ENCODE measurements around the gene ZNF638.
"Not testable (repeated sequence)": the region's sequence is repeated elsewhere in the genome, so short reads cannot be mapped to it uniquely, and the experiment has no call there.

Gene ZNF638

DNA sequence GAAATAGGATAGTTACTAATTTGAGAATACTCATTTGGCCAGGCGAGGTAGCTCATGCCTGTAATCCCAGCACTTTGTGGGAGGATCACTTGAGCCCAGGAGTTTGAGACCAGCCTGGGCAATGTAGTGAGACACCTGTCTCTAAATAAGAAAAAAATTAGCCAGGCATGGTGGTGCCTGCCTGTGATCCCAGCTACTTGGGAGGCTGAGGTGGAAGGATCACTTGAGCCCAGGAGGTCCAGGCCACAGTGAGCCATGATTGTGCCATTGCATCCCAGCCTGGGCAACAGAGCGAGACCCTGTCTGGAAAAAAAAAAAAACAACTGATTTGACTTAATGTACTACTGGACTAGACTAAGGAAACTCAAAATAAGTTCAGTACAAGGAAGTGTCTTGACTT lies 32.7 kb upstream of the ZNF638 start:
- no peak overlapping the region for H3K4me3 ChIP-seq (ENCODE audit: insufficient read length, low read depth)
- TF ChIP-seq ZNF274 (IDR thresholded peaks at IDR 0.05; ENCODE audit: low read depth, low read length) (no peak), YY1 (IDR thresholded peaks at IDR 0.05; ENCODE audit: insufficient read depth, insufficient read length) (no peak), SUZ12 (IDR thresholded peaks at IDR 0.05; ENCODE audit: extremely low read depth, insufficient read depth, insufficient read length) (no peak)
- no peaks in the 10 kb centered on the region for H3K9me3 ChIP-seq (ENCODE audit: insufficient read depth, low read length)
- H3K36me3 ChIP-seq (ENCODE audit: insufficient read depth, insufficient read length, low read length): no peaks in the 10 kb centered on the region
- no peaks in the 10 kb centered on the region for H3K27me3 ChIP-seq (ENCODE audit: insufficient read depth, insufficient read length)
- no peak for DNase-seq (ENCODE audit: low read depth, low spot score)
- H3K9ac ChIP-seq (ENCODE audit: insufficient read length, low read depth): no peak overlapping the region
- no peaks in the 10 kb centered on the region for H3K4me1 ChIP-seq (ENCODE audit: insufficient read depth, insufficient read length)

DNA sequence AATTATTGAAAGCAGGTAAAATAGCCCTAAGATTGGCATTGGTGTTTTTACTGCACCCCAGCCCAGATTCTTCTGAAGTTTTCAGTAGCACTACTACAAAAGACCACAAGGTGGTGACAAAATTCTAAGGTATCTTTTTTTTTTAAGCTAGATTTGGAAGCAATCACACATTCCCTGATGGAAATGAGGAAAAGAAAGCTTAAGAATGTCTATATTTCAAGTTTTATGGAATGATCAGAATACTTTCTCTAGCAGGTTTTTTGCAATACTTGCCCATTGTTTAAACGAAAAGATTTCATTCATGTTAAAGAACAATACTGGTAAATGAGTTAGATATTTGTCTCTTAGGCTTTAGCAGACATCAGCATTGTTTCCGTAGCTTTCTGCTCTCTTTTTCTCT lies 32.1 kb upstream of the ZNF638 start:
- H3K4me3 ChIP-seq (ENCODE audit: insufficient read length, low read depth): no peak overlapping the region
- H3K4me1 ChIP-seq (ENCODE audit: insufficient read depth, insufficient read length): no peaks in the 10 kb centered on the region
- H3K27me3 ChIP-seq (ENCODE audit: insufficient read depth, insufficient read length): no peaks in the 10 kb centered on the region
- H3K9me3 ChIP-seq (ENCODE audit: insufficient read depth, low read length): no peaks in the 10 kb centered on the region
- TF ChIP-seq YY1 (IDR thresholded peaks at IDR 0.05; ENCODE audit: insufficient read depth, insufficient read length) (no peak), SUZ12 (IDR thresholded peaks at IDR 0.05; ENCODE audit: extremely low read depth, insufficient read depth, insufficient read length) (no peak), ZNF274 (IDR thresholded peaks at IDR 0.05; ENCODE audit: low read depth, low read length) (no peak)
- no peak overlapping the region for H3K9ac ChIP-seq (ENCODE audit: insufficient read length, low read depth)
- no peaks in the 10 kb centered on the region for H3K36me3 ChIP-seq (ENCODE audit: insufficient read depth, insufficient read length, low read length)
- DNase-seq (ENCODE audit: low read depth, low spot score): no peak

GRCh38 chr2:71303849-71304248 lies 27.7 kb upstream of the ZNF638 start:
- no peak overlapping the region for H3K9ac ChIP-seq (ENCODE audit: insufficient read length, low read depth)
- H3K36me3 ChIP-seq (ENCODE audit: insufficient read depth, insufficient read length, low read length): no peaks in the 10 kb centered on the region
- H3K4me1 ChIP-seq (ENCODE audit: insufficient read depth, insufficient read length): no peaks in the 10 kb centered on the region
- no peaks in the 10 kb centered on the region for H3K9me3 ChIP-seq (ENCODE audit: insufficient read depth, low read length)
- H3K4me3 ChIP-seq (ENCODE audit: insufficient read length, low read depth): no peak overlapping the region
- TF ChIP-seq YY1 (IDR thresholded peaks at IDR 0.05; ENCODE audit: insufficient read depth, insufficient read length): no peak
- TF ChIP-seq ZNF274 (IDR thresholded peaks at IDR 0.05; ENCODE audit: low read depth, low read length): no peak
- TF ChIP-seq SUZ12 (IDR thresholded peaks at IDR 0.05; ENCODE audit: extremely low read depth, insufficient read depth, insufficient read length): no peak
- no peaks in the 10 kb centered on the region for H3K27me3 ChIP-seq (ENCODE audit: insufficient read depth, insufficient read length)
- no peak for DNase-seq (ENCODE audit: low read depth, low spot score)

DNA sequence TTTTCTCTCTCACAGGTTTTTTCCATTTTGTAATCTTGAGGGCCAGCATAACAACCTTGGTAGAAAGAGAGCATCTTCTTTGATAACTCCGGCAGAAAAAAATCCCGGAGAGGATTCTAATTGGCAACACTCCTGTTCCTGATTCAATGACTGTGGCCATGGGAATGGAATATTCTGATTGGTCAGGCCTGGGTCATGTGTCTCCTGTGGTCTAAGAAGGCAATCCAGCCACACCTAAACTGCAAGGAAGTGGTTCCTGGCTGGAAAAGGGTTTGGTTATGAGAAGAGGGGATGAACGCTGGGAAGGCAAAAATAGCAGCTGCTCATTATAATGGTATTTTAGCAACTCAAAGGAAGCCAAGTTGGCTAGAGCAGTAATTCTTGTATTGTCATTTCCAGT lies 24.8 kb upstream of the ZNF638 start:
- Histone ChIP-seq H3K9me3 (ENCODE audit: insufficient read depth, low read length) (no peaks in the 10 kb centered on the region), H3K4me3 (ENCODE audit: insufficient read length, low read depth) (no peak overlapping the region), H3K4me1 (ENCODE audit: insufficient read depth, insufficient read length) (no peaks in the 10 kb centered on the region), H3K9ac (ENCODE audit: insufficient read length, low read depth) (no peak overlapping the region), H3K27me3 (ENCODE audit: insufficient read depth, insufficient read length) (no peaks in the 10 kb centered on the region), H3K36me3 (ENCODE audit: insufficient read depth, insufficient read length, low read length) (no peaks in the 10 kb centered on the region)
- no peak for DNase-seq (ENCODE audit: low read depth, low spot score)
- TF ChIP-seq ZNF274 (IDR thresholded peaks at IDR 0.05; ENCODE audit: low read depth, low read length) (no peak), YY1 (IDR thresholded peaks at IDR 0.05; ENCODE audit: insufficient read depth, insufficient read length) (no peak), SUZ12 (IDR thresholded peaks at IDR 0.05; ENCODE audit: extremely low read depth, insufficient read depth, insufficient read length) (no peak)

DNA sequence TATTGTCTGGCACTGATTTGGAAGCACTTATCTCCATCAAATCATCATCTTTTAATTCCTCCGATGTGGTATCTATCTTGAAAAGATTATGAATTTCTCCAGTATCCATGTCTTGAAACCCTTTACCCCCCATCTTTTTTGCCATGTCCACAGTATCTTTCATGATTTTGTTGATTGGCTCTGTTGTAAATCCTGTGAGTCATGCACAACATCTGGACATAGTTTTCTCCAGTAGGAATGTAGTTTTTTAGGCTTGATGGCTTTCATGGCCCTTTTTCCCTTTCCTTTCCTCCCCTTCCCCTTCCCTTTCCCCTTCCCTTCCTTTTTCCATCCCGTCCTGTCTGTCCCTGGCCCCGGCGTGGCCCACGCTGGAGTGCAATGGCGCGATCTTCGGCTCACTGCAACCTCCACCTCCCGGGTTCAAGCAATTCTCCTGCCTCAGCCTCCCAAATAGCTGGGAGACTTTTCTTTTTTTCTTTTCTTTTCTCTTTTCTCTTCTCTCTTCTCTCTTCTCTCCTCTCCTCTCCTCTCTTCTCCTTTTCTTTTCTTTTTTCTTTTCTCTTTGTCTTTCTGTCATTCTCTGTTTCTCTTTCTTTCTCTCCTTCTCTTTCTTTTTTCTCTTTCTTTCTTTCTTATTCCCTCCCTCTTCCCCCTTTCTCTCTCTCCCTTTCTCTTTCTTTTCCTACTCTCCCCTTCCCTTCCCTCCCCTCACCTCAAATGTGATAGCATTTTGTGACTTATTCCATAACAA lies 18.4 kb upstream of the ZNF638 start:
- TF ChIP-seq SUZ12 (IDR thresholded peaks at IDR 0.05; ENCODE audit: extremely low read depth, insufficient read depth, insufficient read length): no peak
- TF ChIP-seq YY1 (IDR thresholded peaks at IDR 0.05; ENCODE audit: insufficient read depth, insufficient read length): no peak
- TF ChIP-seq ZNF274 (IDR thresholded peaks at IDR 0.05; ENCODE audit: low read depth, low read length): no peak
- no peak for DNase-seq (ENCODE audit: low read depth, low spot score)
- Histone ChIP-seq H3K4me1 (ENCODE audit: insufficient read depth, insufficient read length) (no peaks in the 10 kb centered on the region), H3K9ac (ENCODE audit: insufficient read length, low read depth) (no peak overlapping the region), H3K9me3 (ENCODE audit: insufficient read depth, low read length) (peaks cover 7% of the 10 kb centered on the region; the same call in 1 of the 2 replicates), H3K4me3 (ENCODE audit: insufficient read length, low read depth) (no peak overlapping the region), H3K27me3 (ENCODE audit: insufficient read depth, insufficient read length) (no peaks in the 10 kb centered on the region), H3K36me3 (ENCODE audit: insufficient read depth, insufficient read length, low read length) (no peaks in the 10 kb centered on the region)

DNA sequence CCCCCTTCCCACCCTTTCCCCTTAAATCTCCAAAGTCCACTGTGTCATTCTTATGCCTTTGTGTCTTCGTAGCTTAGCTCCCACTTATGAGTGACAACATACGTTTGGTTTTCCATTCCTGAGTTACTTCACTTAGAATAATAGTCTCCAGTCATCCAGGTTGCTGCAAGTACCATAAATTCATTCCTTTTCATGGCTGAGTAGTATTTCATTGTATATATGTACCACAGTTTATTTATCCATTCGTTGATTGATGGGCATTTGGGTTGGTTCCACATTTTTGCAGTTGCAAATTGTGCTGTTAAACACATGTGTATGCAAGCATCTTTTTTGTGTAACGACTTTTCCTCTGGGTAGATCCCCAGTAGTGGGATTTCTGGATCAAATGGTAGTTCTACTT lies 14.5 kb upstream of the ZNF638 start:
- DNase-seq (ENCODE audit: low read depth, low spot score): no peak
- Histone ChIP-seq H3K27me3 (ENCODE audit: insufficient read depth, insufficient read length) (no peaks in the 10 kb centered on the region), H3K4me1 (ENCODE audit: insufficient read depth, insufficient read length) (no peaks in the 10 kb centered on the region), H3K4me3 (ENCODE audit: insufficient read length, low read depth) (no peak overlapping the region), H3K9ac (ENCODE audit: insufficient read length, low read depth) (no peak overlapping the region), H3K36me3 (ENCODE audit: insufficient read depth, insufficient read length, low read length) (no peaks in the 10 kb centered on the region), H3K9me3 (ENCODE audit: insufficient read depth, low read length) (peaks cover 7% of the 10 kb centered on the region; the same call in 1 of the 2 replicates)
- TF ChIP-seq SUZ12 (IDR thresholded peaks at IDR 0.05; ENCODE audit: extremely low read depth, insufficient read depth, insufficient read length): no peak
- no peak for TF ChIP-seq YY1 (IDR thresholded peaks at IDR 0.05; ENCODE audit: insufficient read depth, insufficient read length)
- TF ChIP-seq ZNF274 (IDR thresholded peaks at IDR 0.05; ENCODE audit: low read depth, low read length): no peak

- H3K9me3 ChIP-seq (ENCODE audit: insufficient read depth, low read length); H3K36me3 ChIP-seq (ENCODE audit: insufficient read depth, insufficient read length, low read length); H3K27me3 ChIP-seq (ENCODE audit: insufficient read depth, insufficient read length); H3K9ac ChIP-seq (ENCODE audit: insufficient read length, low read depth); DNase-seq (ENCODE audit: low read depth, low spot score); H3K4me3 ChIP-seq (ENCODE audit: insufficient read length, low read depth); H3K4me1 ChIP-seq (ENCODE audit: insufficient read depth, insufficient read length): not testable (repeated sequence)
These were observed 13.7 kb upstream of the ZNF638 start for GRCh38 chr2:71317900-71318299.

Data from NT2/D1 (cell line).